HG03432 (cell line): ENCODE data around the gene ASB6.
"Not testable (repeated sequence)": the region's sequence is repeated elsewhere in the genome, so short reads cannot be mapped to it uniquely, and the experiment has no call there.

Experiments used
- ATAC-seq: cut with Tn5 transposase; IDR thresholded peaks from one replicate; pipeline ENCODE4 v1.9.1; 2021; ENCODE audit warnings: mild to moderate bottlenecking, moderate library complexity; ENCODE audit not compliant: unreplicated experiment

The ASB6 gene

GRCh38 chr9:129667850-129668249, 25.9 kb upstream of the ASB6 start:
- ATAC-seq: no peak

GRCh38 chr9:129667378-129667777, 25.4 kb upstream of the ASB6 start:
- no peak for ATAC-seq

- no peak for ATAC-seq
These were observed 24.6 kb upstream of the ASB6 start for GRCh38 chr9:129666575-129666974.

GRCh38 chr9:129665814-129666520, 24.0 kb upstream of the ASB6 start:
- ATAC-seq: no peak

- no peak for ATAC-seq
These were observed 23.4 kb upstream of the ASB6 start, which contains the start of gene PRRX2 for GRCh38 chr9:129665389-129665775. Gene PRRX2, plus strand, starts transcription at chr9:129665647. Its CDS starts 221 bp downstream, at chr9:129665868.

- ATAC-seq: no peak
These were observed 22.9 kb upstream of the ASB6 start for GRCh38 chr9:129664746-129665388.

GRCh38 chr9:129662239-129662638, 20.3 kb upstream of the ASB6 start:
- ATAC-seq: not testable (repeated sequence)

GRCh38 chr9:129661029-129661428, 19.1 kb upstream of the ASB6 start:
- ATAC-seq: no peak

GRCh38 chr9:129656795-129657390, 14.9 kb upstream of the ASB6 start:
- ATAC-seq: no peak

GRCh38 chr9:129655696-129656095, 13.7 kb upstream of the ASB6 start:
- no peak for ATAC-seq

GRCh38 chr9:129655154-129655553, 13.2 kb upstream of the ASB6 start:
- no peak for ATAC-seq

GRCh38 chr9:129654554-129655040, 12.6 kb upstream of the ASB6 start:
- no peak for ATAC-seq

- ATAC-seq: no peak
These were observed 12.0 kb upstream of the ASB6 start for GRCh38 chr9:129653823-129654553.

- ATAC-seq: no peak
These were observed 8.8 kb upstream of the ASB6 start for GRCh38 chr9:129650680-129651235.

- no peak for ATAC-seq
These were observed 8.1 kb upstream of the ASB6 start for GRCh38 chr9:129649726-129650679.

GRCh38 chr9:129648764-129649115, 6.8 kb upstream of the ASB6 start:
- no peak for ATAC-seq

GRCh38 chr9:129648092-129648763, 6.3 kb upstream of the ASB6 start:
- no peak for ATAC-seq

GRCh38 chr9:129647635-129648034, 5.7 kb upstream of the ASB6 start:
- no peak for ATAC-seq

- ATAC-seq: no peak
These were observed 4.7 kb upstream of the ASB6 start for GRCh38 chr9:129646654-129647053.
